Stomach (tissue), 9 donors: ENCODE results near the gene ZNF74. TPM values are rescaled to one million over a fixed set of nuclear protein-coding genes. Genes with fewer than 3 reads are reported as not detected.
"Not testable (repeated sequence)": the region's sequence is repeated elsewhere in the genome, so short reads cannot be mapped to it uniquely, and the experiment has no call there.

Source experiments
- DNase-seq, 2 donors: peaks; one replicate each; pipeline versions ENCODE4 v3.0.0 to v3.0.0-alpha.2; 2013 to 2019
- H3K27ac ChIP-seq, 5 donors: fragments of 200-600 bp in 4 of 5; sonication (generic) in 4 of 5; one replicate each; pipeline ENCODE4 v1.5.1; 2013 to 2019; ENCODE audit warnings: mild to moderate bottlenecking in 1 of 5, moderate library complexity in 1 of 5
- H3K27me3 ChIP-seq, 3 donors: fragments of 200-600 bp; sonication (generic); one replicate each; pipeline ENCODE4 v1.5.1; 2017 to 2019; ENCODE audit warnings: mixed run types in 1 of 3
- H3K36me3 ChIP-seq, 4 donors: fragments of 200-600 bp; sonication (generic); 1 replicate in 3 of 4; 2 replicates in 1 of 4; pipeline ENCODE4 v1.5.1; 2016 to 2019
- H3K4me1 ChIP-seq, 4 donors: fragments of 200-600 bp; sonication (generic); one replicate each; pipeline ENCODE4 v1.5.1; 2016 to 2019
- H3K4me3 ChIP-seq, 4 donors: fragments of 200-600 bp; sonication (generic) in 3 of 4; one replicate each; pipeline ENCODE4 v1.5.1; 2016 to 2019; ENCODE audit warnings: mild to moderate bottlenecking in 1 of 4
- H3K9me3 ChIP-seq, 4 donors: fragments of 200-600 bp; sonication (generic); one replicate each; pipeline ENCODE4 v1.5.1; 2016 to 2019
- EP300 ChIP-seq: sonication (generic); formaldehyde crosslinking; IDR thresholded peaks from one replicate; pipeline ENCODE4 v1.6.1; 2017; ENCODE audit warnings: antibody characterized with exemption
- POLR2A ChIP-seq, 4 donors: fragments of 450-650 bp; IDR thresholded peaks; one replicate each; pipeline ENCODE4 v1.6.1; 2016; ENCODE audit warnings: antibody characterized with exemption in 4 of 4, control low read depth in 2 of 4, mild to moderate bottlenecking in 1 of 4, moderate library complexity in 1 of 4
- POLR2AphosphoS5 ChIP-seq, 3 donors: sonication (generic); formaldehyde crosslinking; IDR thresholded peaks; one replicate each; pipeline ENCODE4 v1.6.1; 2016; ENCODE audit warnings: antibody characterized with exemption in 3 of 3
- WGBS, 5 donors: extraction: QIAGEN DNeasy Blood & Tissue Kit in 3 of 5; methylation state at CpG; one replicate each; pipeline versions ENCODE4 v1.1.5 to v1.1.7; 2013 to 2018; 5-methylcytosine and 5-hydroxymethylcytosine counted together
- intact Hi-C: fragments of 100-400 bp; cut with DNase I; formaldehyde crosslinking; loops from one replicate; pipeline ENCODE4 v1.15.1; 2023; ENCODE audit warnings: low total_unique reads
- polyA plus RNA-seq, 3 donors: library from polyadenylated mRNA; stranded (reverse); fragments of 200-250 nt; gene quantifications; one replicate each; pipeline ENCODE4 v1.2.3, GENCODE V29; 2013
- total RNA-seq, 5 donors: library from RNA; depleted of rRNA; stranded (reverse); fragments of >200 nt; gene quantifications; one replicate each; pipeline versions ENCODE4 v1.1.0 to v1.2.3, GENCODE V29; 2014 to 2016
- TF ChIP-seq, protein P1 (sequence below), 7 experiments: fragments of 450-650 bp in 4 of 7; fragments of 200-600 bp in 3 of 7; sonication (generic) in 3 of 7; IDR thresholded peaks; one replicate each; pipeline ENCODE4 v1.5.1; 2016 to 2019; ENCODE audit warnings: antibody characterized with exemption in 7 of 7, control low read depth in 2 of 7, mild to moderate bottlenecking in 1 of 7
- donor health status: healthy with polysubstance abuse.
- donor health status: Bipolar disorder and iron deficiency.
- donor health status: healthy.

Gene ZNF74
- total and polyA plus RNA-seq, 8 donors = 3.1 to 29.9 (median 8.2) TPM

DNA sequence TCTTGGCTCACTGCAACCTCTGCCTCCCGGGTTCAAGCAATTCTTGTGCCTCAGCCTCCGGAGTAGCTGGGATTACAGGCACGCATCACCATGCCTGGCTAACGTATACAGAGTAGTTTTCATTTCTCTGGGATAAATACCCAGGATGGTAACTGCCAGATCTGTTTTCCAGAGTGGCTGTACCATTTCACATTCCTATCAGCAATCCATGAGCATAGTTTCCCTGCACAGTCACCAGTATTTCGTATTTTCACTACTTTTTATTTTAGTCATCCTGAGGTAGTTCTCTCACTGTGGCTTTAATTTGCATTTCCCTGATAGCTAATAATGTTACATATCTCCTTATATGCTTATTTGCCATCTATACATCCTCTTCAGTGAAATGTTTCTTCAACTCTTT, 54.7 kb downstream of the ZNF74 start:
- TF ChIP-seq POLR2AphosphoS5 (IDR thresholded peaks at IDR 0.05) (no peak), EP300 (no peak), POLR2A (IDR thresholded peaks at IDR 0.05) (no peak)
- TF ChIP-seq, protein P1, sequence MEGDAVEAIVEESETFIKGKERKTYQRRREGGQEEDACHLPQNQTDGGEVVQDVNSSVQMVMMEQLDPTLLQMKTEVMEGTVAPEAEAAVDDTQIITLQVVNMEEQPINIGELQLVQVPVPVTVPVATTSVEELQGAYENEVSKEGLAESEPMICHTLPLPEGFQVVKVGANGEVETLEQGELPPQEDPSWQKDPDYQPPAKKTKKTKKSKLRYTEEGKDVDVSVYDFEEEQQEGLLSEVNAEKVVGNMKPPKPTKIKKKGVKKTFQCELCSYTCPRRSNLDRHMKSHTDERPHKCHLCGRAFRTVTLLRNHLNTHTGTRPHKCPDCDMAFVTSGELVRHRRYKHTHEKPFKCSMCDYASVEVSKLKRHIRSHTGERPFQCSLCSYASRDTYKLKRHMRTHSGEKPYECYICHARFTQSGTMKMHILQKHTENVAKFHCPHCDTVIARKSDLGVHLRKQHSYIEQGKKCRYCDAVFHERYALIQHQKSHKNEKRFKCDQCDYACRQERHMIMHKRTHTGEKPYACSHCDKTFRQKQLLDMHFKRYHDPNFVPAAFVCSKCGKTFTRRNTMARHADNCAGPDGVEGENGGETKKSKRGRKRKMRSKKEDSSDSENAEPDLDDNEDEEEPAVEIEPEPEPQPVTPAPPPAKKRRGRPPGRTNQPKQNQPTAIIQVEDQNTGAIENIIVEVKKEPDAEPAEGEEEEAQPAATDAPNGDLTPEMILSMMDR (IDR thresholded peaks at IDR 0.05) = no peak
- intact Hi-C loops = no loop called here
- no peak overlapping the region for H3K27ac ChIP-seq
- peaks cover 9 to 56% (median 51%) of the 10 kb centered on the region in 4 donors for H3K36me3 ChIP-seq
- no peaks in the 10 kb centered on the region for H3K27me3 ChIP-seq
- H3K4me1 ChIP-seq = no peaks in the 10 kb centered on the region
- H3K4me3 ChIP-seq = no peak overlapping the region
- H3K9me3 ChIP-seq = no peaks in the 10 kb centered on the region
- 86 to 94% (median 91%) methylated on average over 5 of the region's 5 CpGs for WGBS, 5 donors
- no peak for DNase-seq

DNA sequence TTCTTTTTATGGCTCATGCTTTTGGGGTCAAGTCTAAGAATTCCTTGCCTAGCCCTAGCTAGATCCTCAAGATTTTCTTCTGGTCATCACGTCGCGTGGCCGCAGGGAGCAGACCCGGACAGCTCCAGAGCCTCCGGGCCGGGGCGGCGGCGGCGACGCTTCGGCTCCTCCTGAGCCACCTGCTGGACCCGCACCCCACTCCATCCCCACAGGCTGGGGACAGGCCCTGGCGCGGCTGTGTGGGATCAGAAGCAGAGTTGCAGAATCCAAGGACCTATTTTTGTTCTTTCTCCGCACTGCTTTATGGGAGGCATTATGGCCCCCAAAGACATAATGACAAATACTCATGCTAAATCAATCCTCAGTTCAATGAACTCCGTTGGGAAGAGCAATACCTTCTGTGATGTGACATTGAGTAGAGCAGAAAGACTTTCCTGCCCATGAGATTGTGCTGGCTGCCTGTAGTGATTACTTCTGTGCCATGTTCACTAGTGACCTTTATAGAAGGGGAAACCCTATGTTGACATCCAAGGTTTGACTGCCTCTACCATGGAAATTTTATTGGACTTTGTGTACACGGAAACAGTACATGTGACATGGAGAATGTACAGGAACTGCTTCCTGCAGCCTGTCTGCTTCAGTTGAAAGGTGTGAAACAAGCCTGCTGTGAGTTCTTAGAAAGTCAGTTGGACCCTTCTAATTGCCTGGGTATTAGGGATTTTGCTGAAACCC, 56.0 kb downstream of the ZNF74 start:
- Histone ChIP-seq H3K27ac (no peak overlapping the region), H3K4me3 (no peak overlapping the region), H3K4me1 (peaks cover 0 to 2% (median 0%) of the 10 kb centered on the region in 4 donors), H3K27me3 (no peaks in the 10 kb centered on the region), H3K9me3 (no peaks in the 10 kb centered on the region), H3K36me3 (peaks cover 15 to 54% (median 40%) of the 10 kb centered on the region in 4 donors)
- intact Hi-C loops = no loop called here
- DNase-seq = no peak
- TF ChIP-seq POLR2AphosphoS5 (IDR thresholded peaks at IDR 0.05) (no peak), POLR2A (IDR thresholded peaks at IDR 0.05) (no peak), EP300 (no peak)
- TF ChIP-seq, protein P1 (IDR thresholded peaks at IDR 0.05) = no peak
- WGBS, 5 donors = 88 to 96% (median 94%) methylated on average over 19 of the region's 19 CpGs

DNA sequence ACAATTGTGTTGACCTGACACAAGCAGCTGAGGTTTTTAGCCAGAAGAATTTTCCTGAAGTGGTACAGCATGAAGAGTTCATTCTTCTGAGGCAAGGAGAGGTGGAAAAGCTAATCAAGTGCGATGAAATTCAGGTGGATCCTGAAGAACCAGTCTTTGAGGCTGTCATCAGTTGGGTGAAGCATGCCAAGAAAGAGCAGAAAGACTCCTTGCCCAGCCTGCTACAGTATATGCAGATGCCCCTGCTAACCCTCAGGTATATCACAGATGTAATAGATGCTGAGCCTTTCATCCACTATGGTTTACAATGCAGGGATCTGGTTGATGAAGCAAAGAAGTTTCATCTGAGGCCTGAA, 56.6 kb downstream of the ZNF74 start:
- Histone ChIP-seq H3K9me3 (no peaks in the 10 kb centered on the region), H3K27me3 (no peaks in the 10 kb centered on the region), H3K4me1 (peaks cover 0 to 3% (median 0%) of the 10 kb centered on the region in 4 donors), H3K36me3 (peaks cover 13 to 54% (median 35%) of the 10 kb centered on the region in 4 donors), H3K27ac (no peak overlapping the region), H3K4me3 (no peak overlapping the region)
- WGBS, 5 donors = 97 to 100% (median 100%) methylated on average over 1 of the region's 1 CpG
- intact Hi-C loops = no loop called here
- DNase-seq = no peak
- TF ChIP-seq, protein P1 (IDR thresholded peaks at IDR 0.05) = no peak
- no peak for TF ChIP-seq EP300
- no peak for TF ChIP-seq POLR2AphosphoS5 (IDR thresholded peaks at IDR 0.05)
- TF ChIP-seq POLR2A (IDR thresholded peaks at IDR 0.05) = no peak

DNA sequence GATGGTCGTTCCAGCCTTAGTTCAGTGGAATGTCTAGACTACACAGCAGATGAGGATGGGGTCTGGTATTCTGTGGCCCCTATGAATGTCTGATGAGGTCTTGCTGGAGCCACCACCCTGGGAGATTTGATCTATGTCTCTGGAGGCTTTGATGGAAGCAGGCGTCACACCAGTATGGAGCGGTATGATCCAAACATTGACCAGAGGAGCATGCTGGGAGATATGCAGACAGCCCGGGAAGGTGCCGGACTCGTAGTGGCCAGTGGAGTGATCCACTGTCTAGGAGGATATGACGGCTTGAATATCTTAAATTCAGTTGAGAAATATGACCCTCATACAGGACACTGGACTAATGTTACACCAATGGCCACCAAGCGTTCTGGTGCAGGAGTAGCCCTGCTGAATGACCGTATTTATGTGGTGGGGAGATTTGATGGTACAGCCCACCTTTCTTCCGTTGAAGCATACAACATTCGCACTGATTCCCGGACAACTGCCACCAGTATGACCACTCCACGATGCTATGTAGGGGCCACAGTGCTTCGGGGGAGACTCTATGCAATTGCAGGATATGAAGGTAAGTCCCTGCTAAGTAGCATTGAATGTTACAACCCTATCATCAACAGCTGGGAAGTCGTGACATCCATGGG, 57.3 kb downstream of the ZNF74 start:
- DNase-seq, intact Hi-C loops, H3K4me3 ChIP-seq, H3K27me3 ChIP-seq, H3K27ac ChIP-seq, H3K9me3 ChIP-seq: not testable (repeated sequence)
- WGBS, 5 donors = 94 to 97% (median 96%) methylated on average over 15 of the region's 15 CpGs
- Histone ChIP-seq H3K4me1 (peaks cover 0 to 10% (median 2%) of the 10 kb centered on the region in 4 donors), H3K36me3 (peaks cover 6 to 48% (median 28%) of the 10 kb centered on the region in 4 donors)

DNA sequence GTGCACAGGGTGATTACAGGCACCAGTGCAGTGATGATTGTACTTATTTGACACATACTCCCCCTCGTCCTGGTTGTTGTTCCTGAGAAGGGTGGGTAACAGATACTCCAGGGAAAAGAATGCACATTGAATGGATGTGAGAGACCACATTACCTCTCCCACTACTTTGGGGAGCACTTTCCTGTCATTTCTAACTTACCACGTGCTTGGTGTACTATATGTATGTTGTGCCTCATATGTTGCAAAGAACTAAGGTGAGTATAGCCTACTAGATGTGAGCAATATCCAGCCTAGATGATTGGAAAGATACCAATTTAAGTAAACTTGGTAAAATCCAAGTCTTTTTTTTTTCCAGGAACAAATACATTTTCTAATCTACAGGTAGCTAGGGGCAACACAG, 58.0 kb downstream of the ZNF74 start:
- intact Hi-C loops = no loop called here
- DNase-seq = no peak
- WGBS, 5 donors = 79 to 91% (median 88%) methylated on average over 2 of the region's 2 CpGs
- no peak overlapping the region for H3K4me3 ChIP-seq
- H3K36me3 ChIP-seq = peaks cover 5 to 48% (median 29%) of the 10 kb centered on the region in 4 donors
- peaks cover 0 to 15% (median 4%) of the 10 kb centered on the region in 4 donors for H3K4me1 ChIP-seq
- TF ChIP-seq, protein P1 (IDR thresholded peaks at IDR 0.05) = no peak
- no peak for TF ChIP-seq EP300
- TF ChIP-seq POLR2AphosphoS5 (IDR thresholded peaks at IDR 0.05) = no peak
- no peak for TF ChIP-seq POLR2A (IDR thresholded peaks at IDR 0.05)
- H3K27me3 ChIP-seq = no peaks in the 10 kb centered on the region
- H3K27ac ChIP-seq = no peak overlapping the region
- H3K9me3 ChIP-seq = no peaks in the 10 kb centered on the region
